ENCODE data around the gene CNDP2.
"Not testable (repeated sequence)": the region's sequence is repeated elsewhere in the genome, so short reads cannot be mapped to it uniquely, and the experiment has no call there.

The CNDP2 gene

GRCh38 chr18:74546751-74547530 lies 50.8 kb downstream of the CNDP2 start:
- H3K4me3 Mint-ChIP-seq: no peak overlapping the region

DNA sequence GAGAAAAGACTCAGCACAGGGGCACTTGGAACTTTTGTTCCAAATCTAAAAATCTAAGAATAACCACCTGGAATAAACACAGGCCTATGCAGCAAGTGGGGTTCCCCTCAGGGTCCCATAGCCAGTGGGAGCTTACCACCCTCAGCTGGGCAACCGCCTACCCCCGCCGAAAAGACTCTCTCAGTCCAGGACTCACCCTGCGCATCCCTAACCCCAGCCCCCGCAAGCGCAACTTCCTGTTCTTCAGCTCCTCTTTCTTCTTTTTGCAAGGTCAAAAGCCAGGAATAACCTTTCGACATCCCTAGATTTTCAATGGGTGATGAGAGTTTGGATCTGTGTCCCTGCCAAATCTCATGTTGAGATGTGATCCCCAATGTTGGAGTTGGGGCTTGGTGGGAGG lies 51.7 kb downstream of the CNDP2 start:
- Mint-ChIP-seq H3K36me3 (peaks cover 2% of the 10 kb centered on the region), H3K4me1 (ENCODE audit: low read depth) (no peaks in the 10 kb centered on the region), H3K9me3 (ENCODE audit: low read depth) (no peaks in the 10 kb centered on the region), H3K27me3 (no peaks in the 10 kb centered on the region), H3K27ac (no peak overlapping the region), H3K4me3 (no peak overlapping the region)

More at GRCh38 chr18:74546751-74547530, 50.8 kb downstream of the CNDP2 start:
- Mint-ChIP-seq H3K36me3 (peaks cover 2% of the 10 kb centered on the region), H3K27ac (no peak overlapping the region), H3K27me3 (no peaks in the 10 kb centered on the region), H3K4me1 (ENCODE audit: low read depth) (no peaks in the 10 kb centered on the region), H3K9me3 (ENCODE audit: low read depth) (no peaks in the 10 kb centered on the region)

GRCh38 chr18:74549591-74550104 lies 53.5 kb downstream of the CNDP2 start:
- H3K9me3 Mint-ChIP-seq (ENCODE audit: low read depth): no peaks in the 10 kb centered on the region
- H3K4me1 Mint-ChIP-seq (ENCODE audit: low read depth): no peaks in the 10 kb centered on the region
- no peaks in the 10 kb centered on the region for H3K27me3 Mint-ChIP-seq
- H3K36me3 Mint-ChIP-seq: peaks cover 2% of the 10 kb centered on the region
- no peak overlapping the region for H3K27ac Mint-ChIP-seq
- H3K4me3 Mint-ChIP-seq: no peak overlapping the region

DNA sequence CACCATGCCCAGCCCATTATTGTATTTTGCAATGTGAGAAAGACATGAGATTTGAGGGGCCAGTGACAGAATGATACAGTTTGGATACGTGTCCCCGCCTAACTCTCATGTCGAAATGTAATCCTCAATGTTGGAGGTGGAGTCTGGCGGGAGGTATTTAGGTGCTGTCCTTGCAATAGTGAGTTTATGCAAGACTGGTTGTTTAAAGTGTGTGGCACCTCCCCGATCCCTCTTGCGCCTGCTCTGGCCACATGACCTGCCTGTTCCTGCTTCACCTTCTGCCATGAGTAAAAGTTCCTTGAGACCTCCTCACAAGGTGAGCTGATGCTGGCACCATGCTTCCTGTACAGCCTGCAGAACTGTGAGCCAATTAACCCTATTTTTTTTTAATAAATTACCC lies 54.7 kb downstream of the CNDP2 start:
- Mint-ChIP-seq H3K4me1 (ENCODE audit: low read depth) (no peaks in the 10 kb centered on the region), H3K36me3 (peaks cover 2% of the 10 kb centered on the region), H3K4me3 (no peak overlapping the region), H3K9me3 (ENCODE audit: low read depth) (no peaks in the 10 kb centered on the region), H3K27me3 (no peaks in the 10 kb centered on the region), H3K27ac (no peak overlapping the region)

GRCh38 chr18:74551452-74551851 lies 55.3 kb downstream of the CNDP2 start:
- Mint-ChIP-seq H3K27me3 (no peaks in the 10 kb centered on the region), H3K9me3 (ENCODE audit: low read depth) (no peaks in the 10 kb centered on the region), H3K36me3 (peaks cover 2% of the 10 kb centered on the region), H3K4me1 (ENCODE audit: low read depth) (no peaks in the 10 kb centered on the region), H3K4me3 (no peak overlapping the region), H3K27ac (no peak overlapping the region)

DNA sequence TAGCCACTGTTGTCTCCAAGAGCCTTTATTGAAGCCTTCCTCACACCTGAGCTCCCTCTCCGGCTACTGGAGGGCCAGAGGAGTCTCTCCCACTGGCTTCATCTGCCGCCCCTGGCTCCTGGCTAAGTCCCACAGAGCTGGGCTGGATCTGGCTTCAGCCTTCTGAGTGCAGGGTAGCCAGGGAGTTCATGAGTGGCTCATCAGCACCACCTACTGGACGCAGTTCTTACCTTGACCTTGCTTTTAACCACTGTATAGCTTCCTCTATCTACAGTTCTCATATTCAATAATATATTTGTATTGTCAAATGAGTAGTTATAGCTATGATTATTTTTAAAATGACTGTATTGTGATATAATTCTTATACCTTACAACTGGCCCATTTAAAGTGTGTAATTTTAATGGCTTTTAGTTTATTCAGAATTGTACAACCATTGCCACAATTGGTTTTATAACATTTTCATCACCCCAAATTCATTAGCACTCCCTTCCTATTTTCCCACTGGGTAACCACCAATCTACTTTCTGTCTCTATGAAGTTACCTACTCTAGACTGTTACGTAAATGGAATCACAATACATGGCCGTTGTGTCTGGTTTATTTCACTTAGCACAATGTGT lies 55.9 kb downstream of the CNDP2 start:
- Mint-ChIP-seq H3K27me3 (no peaks in the 10 kb centered on the region), H3K4me1 (ENCODE audit: low read depth) (no peaks in the 10 kb centered on the region), H3K9me3 (ENCODE audit: low read depth) (no peaks in the 10 kb centered on the region), H3K27ac (no peak overlapping the region), H3K36me3 (peaks cover 2% of the 10 kb centered on the region), H3K4me3 (no peak overlapping the region)

GRCh38 chr18:74556126-74556525 lies 60.0 kb downstream of the CNDP2 start:
- no peak overlapping the region for H3K27ac Mint-ChIP-seq
- no peaks in the 10 kb centered on the region for H3K27me3 Mint-ChIP-seq
- H3K4me3 Mint-ChIP-seq: no peak overlapping the region
- H3K9me3 Mint-ChIP-seq (ENCODE audit: low read depth): no peaks in the 10 kb centered on the region
- no peaks in the 10 kb centered on the region for H3K36me3 Mint-ChIP-seq
- H3K4me1 Mint-ChIP-seq (ENCODE audit: low read depth): no peaks in the 10 kb centered on the region

GRCh38 chr18:74558096-74558495 lies 61.9 kb downstream of the CNDP2 start:
- Mint-ChIP-seq H3K9me3 (ENCODE audit: low read depth) (no peaks in the 10 kb centered on the region), H3K27ac (no peak overlapping the region), H3K4me1 (ENCODE audit: low read depth) (no peaks in the 10 kb centered on the region), H3K27me3 (no peaks in the 10 kb centered on the region), H3K36me3 (no peaks in the 10 kb centered on the region), H3K4me3 (no peak overlapping the region)

DNA sequence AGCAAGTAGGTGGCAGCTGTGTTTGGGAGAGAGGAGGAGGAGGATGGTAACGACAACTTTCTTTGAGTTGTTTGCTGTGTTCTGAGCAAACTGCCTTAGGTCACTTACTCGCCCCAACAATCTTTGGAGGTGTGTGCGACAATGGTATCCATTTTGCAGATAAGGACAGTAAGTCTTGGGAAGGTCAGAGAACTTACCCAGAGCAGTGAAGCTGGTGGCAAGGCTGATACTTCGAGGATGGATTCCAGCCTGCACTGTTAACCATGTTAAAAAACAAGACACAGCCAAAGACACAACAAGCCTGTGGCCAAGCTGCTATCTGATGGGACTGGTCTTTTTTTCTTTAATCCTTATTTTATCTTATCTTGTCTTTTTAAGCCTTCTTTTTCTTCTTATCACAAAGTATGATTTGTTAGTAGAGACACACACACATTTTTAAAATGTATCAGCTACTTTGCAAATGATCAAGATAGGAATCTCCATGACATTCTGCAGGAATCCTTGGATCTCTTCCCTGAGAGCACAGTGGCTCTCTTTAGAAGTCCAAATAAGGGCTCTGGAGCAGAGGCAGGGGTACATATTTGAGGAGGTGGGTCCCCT lies 66.1 kb downstream of the CNDP2 start:
- Mint-ChIP-seq H3K36me3 (peaks cover 6% of the 10 kb centered on the region), H3K9me3 (ENCODE audit: low read depth) (peaks cover 9% of the 10 kb centered on the region), H3K4me3 (no peak overlapping the region), H3K4me1 (ENCODE audit: low read depth) (no peaks in the 10 kb centered on the region), H3K27ac (no peak overlapping the region), H3K27me3 (peaks cover 5% of the 10 kb centered on the region)

GRCh38 chr18:74562775-74563174 lies 66.6 kb downstream of the CNDP2 start:
- Mint-ChIP-seq H3K36me3 (peaks cover 6% of the 10 kb centered on the region), H3K4me1 (ENCODE audit: low read depth) (no peaks in the 10 kb centered on the region), H3K4me3 (no peak overlapping the region), H3K9me3 (ENCODE audit: low read depth) (peaks cover 10% of the 10 kb centered on the region), H3K27me3 (peaks cover 5% of the 10 kb centered on the region), H3K27ac (no peak overlapping the region)

- Mint-ChIP-seq H3K4me1 (ENCODE audit: low read depth) (no peaks in the 10 kb centered on the region), H3K4me3 (no peak overlapping the region), H3K9me3 (ENCODE audit: low read depth) (peaks cover 10% of the 10 kb centered on the region), H3K36me3 (peaks cover 6% of the 10 kb centered on the region), H3K27me3 (peaks cover 10% of the 10 kb centered on the region), H3K27ac (no peak overlapping the region)
Observed at GRCh38 chr18:74563999-74564398, 67.8 kb downstream of the CNDP2 start.

DNA sequence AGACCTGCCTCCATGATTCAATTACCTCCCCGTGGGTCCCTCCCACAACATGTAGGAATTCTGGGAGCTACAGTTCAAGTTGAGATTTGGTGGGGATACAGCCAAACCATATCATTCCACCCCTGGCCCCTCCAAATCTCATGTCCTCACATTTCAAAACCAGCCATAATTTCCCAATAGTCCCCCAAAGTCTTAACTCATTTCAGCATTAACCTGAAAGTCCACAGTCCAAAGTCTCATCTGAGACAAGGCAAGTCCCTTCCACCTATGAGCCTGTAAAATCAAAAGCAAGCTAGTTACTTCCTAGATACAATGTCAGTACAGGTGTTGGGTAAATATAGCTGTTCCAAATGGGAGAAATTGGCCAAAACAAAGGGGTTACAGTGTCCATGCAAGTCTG lies 69.0 kb downstream of the CNDP2 start:
- Mint-ChIP-seq H3K9me3 (ENCODE audit: low read depth) (peaks cover 10% of the 10 kb centered on the region), H3K27me3 (peaks cover 12% of the 10 kb centered on the region)
- H3K4me3 Mint-ChIP-seq; H3K27ac Mint-ChIP-seq; H3K4me1 Mint-ChIP-seq (ENCODE audit: low read depth); H3K36me3 Mint-ChIP-seq: not testable (repeated sequence)

DNA sequence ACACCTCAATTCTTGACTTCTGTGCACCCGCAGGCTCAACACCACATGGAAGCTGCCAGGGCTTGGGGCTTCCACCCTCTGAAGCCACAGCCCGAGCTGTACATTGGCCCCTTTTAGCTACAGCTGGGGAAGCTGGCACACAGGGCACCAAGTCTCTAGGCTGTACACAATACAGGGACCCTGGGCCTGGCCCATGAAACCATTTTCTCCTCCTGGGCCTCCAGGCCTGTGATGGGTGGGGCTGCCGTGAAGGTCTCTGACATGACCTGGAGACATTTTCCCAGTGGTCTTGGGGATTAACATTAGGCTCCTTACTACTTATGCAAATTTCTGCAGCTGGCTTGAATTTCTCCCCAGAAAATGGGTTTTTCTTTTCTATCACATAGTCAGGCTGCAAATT lies 69.8 kb downstream of the CNDP2 start:
- not testable (repeated sequence) for H3K27ac Mint-ChIP-seq; H3K4me1 Mint-ChIP-seq (ENCODE audit: low read depth); H3K4me3 Mint-ChIP-seq; H3K36me3 Mint-ChIP-seq
- peaks cover 10% of the 10 kb centered on the region for H3K9me3 Mint-ChIP-seq (ENCODE audit: low read depth)
- H3K27me3 Mint-ChIP-seq: peaks cover 12% of the 10 kb centered on the region

DNA sequence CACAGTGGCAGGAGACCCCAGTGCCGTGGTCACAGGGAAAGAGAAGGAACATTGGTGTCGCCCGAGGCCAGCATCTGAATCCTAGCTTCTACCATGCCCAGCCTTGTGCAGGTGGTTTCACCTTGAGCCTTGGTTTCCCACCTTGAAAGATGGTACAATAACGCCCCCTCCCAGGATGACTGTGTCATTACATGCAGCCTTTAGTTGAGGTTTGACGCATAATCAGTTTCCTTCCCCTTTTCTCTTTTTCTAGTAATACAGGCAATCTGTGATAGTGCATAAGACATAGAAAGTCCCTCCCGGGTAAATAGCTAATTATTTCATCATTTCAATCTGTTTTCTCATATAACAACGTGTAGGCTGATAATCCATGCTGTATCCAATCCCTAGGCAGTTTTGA lies 71.7 kb downstream of the CNDP2 start:
- H3K36me3 Mint-ChIP-seq: peaks cover 6% of the 10 kb centered on the region
- no peak overlapping the region for H3K27ac Mint-ChIP-seq
- no peak overlapping the region for H3K4me3 Mint-ChIP-seq
- peaks cover 12% of the 10 kb centered on the region for H3K27me3 Mint-ChIP-seq
- peaks cover 10% of the 10 kb centered on the region for H3K9me3 Mint-ChIP-seq (ENCODE audit: low read depth)
- H3K4me1 Mint-ChIP-seq (ENCODE audit: low read depth): no peaks in the 10 kb centered on the region

- H3K27me3 Mint-ChIP-seq: peaks cover 12% of the 10 kb centered on the region
- peaks cover 9% of the 10 kb centered on the region for H3K36me3 Mint-ChIP-seq
- H3K4me1 Mint-ChIP-seq (ENCODE audit: low read depth): no peaks in the 10 kb centered on the region
- H3K9me3 Mint-ChIP-seq (ENCODE audit: low read depth): peaks cover 10% of the 10 kb centered on the region
- no peak overlapping the region for H3K4me3 Mint-ChIP-seq
- H3K27ac Mint-ChIP-seq: no peak overlapping the region
Observed at GRCh38 chr18:74569401-74569800, 73.2 kb downstream of the CNDP2 start.

Measured in activated naive CD8-positive, alpha-beta T cell (primary cell).